DND-41 (cell line): Measurements from ENCODE around the gene RBFOX1.

ENCODE experiments used
- CTCF ChIP-seq: IDR thresholded peaks from 2 replicates; pipeline ENCODE4 v1.5.1; 2012; ENCODE audit warnings: borderline replicate concordance, low read length, moderate library complexity, mild to moderate bottlenecking; ENCODE audit not compliant: poor library complexity, severe bottlenecking; ENCODE audit errors: extremely low read depth
- EZH2 ChIP-seq: IDR thresholded peaks from 3 replicates; pipeline ENCODE4 v1.6.1; 2012; ENCODE audit warnings: borderline replicate concordance, low read depth, mild to moderate bottlenecking, moderate library complexity, low read length, inconsistent platforms; ENCODE audit not compliant: severe bottlenecking

- TF ChIP-seq EZH2 (no peak), CTCF (no peak)
Measured at GRCh38 chr16:7518158-7518557, 185.5 kb downstream of the RBFOX1 start.
